Calu3 (cell line): ENCODE data around the gene SEC23IP. TPM values are rescaled to one million over a fixed set of nuclear protein-coding genes. Genes with fewer than 3 reads are reported as not detected.

Experiments
- BruUV-seq: library from RNA; stranded (reverse); fragments of 400-500 nt; replicated peaks from 2 replicates; lab custom pipeline; 2021; lab: Mats Ljungman, UMichigan
- CTCF ChIA-PET: fragments of 300-600 bp; sonication (Branson Sonifier 250); formaldehyde crosslinking; loops from one replicate; lab custom pipeline; 2022; ENCODE audit warnings: antibody characterized with exemption; lab: Charles Lee
- DNase-seq: peaks from one replicate; pipeline ENCODE4 v3.0.0; 2022
- H3K27ac Mint-ChIP-seq: one replicate; pipeline ENCODE4 v1.8.0; 2022; ENCODE audit warnings: mixed read lengths; ENCODE audit not compliant: unreplicated experiment
- H3K27me3 Mint-ChIP-seq: one replicate; pipeline ENCODE4 v1.8.0; 2022; ENCODE audit warnings: mixed read lengths; ENCODE audit not compliant: unreplicated experiment
- H3K36me3 Mint-ChIP-seq: one replicate; pipeline ENCODE4 v1.8.0; 2022; ENCODE audit warnings: mild to moderate bottlenecking, moderate library complexity, mixed read lengths; ENCODE audit not compliant: insufficient read depth, unreplicated experiment
- H3K4me1 Mint-ChIP-seq: one replicate; pipeline ENCODE4 v1.8.0; 2022; ENCODE audit warnings: mild to moderate bottlenecking, low read depth, mixed read lengths; ENCODE audit not compliant: unreplicated experiment
- H3K4me3 Mint-ChIP-seq: one replicate; pipeline ENCODE4 v1.8.0; 2022; ENCODE audit warnings: mild to moderate bottlenecking, low read depth, moderate library complexity, mixed read lengths; ENCODE audit not compliant: unreplicated experiment
- H3K9me3 Mint-ChIP-seq: one replicate; pipeline ENCODE4 v1.8.0; 2022; ENCODE audit warnings: low read depth, mixed read lengths; ENCODE audit not compliant: unreplicated experiment
- intact Hi-C: fragments of 100-400 bp; cut with micrococcal nuclease; formaldehyde crosslinking; loops from one replicate; pipeline ENCODE4 v1.10.0; 2022; ENCODE audit not compliant: unreplicated experiment
- microRNA-seq: library from miRNA; unstranded; fragments of <30 nt; microRNA quantifications from one replicate; pipeline ENCODE4 v1.2.0, GENCODE V29; 2022
- total RNA-seq: library from RNA; stranded (reverse); gene quantifications from 2 replicates; pipeline ENCODE4 v1.2.3, GENCODE V29; 2022
- TF ChIP-seq, protein P1 (sequence below): fragments of 200-600 bp; IDR thresholded peaks from one replicate; pipeline ENCODE4 v1.8.0; 2022; ENCODE audit warnings: antibody characterized with exemption; ENCODE audit not compliant: unreplicated experiment

Gene SEC23IP
- total RNA-seq, 1 experiment from 2014 or later = 42.1 TPM

DNA sequence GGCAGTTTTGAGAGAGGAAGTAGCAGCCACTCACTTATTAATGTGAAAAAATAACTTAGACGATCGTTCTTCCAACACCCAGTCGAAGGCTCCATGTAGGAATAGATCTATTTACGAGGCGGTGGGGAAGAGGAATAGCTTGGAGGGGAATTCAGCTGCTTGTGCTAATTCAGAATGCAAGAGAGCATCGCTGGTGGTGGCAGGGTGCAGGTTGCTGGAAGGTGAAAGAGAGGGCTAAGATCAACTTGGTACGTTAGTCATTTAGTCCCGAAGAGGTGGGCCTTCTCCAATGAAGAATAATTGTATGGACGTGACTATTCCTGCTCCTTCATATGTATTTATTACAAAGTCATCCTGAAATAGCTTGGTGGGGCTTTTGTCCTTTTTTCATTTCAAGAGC is 98.5 kb downstream of the SEC23IP start:
- CTCF ChIA-PET = no interaction called here

GRCh38 chr10:119991816-119992215 is 99.3 kb downstream of the SEC23IP start:
- CTCF ChIA-PET = interaction anchor here (0.6 kb wide), 1 partner anchor 30 kb away, joined by 3 read pairs; no protein-coding TSS in a partner anchor
- no peak overlapping the region for H3K4me3 Mint-ChIP-seq
- H3K9me3 Mint-ChIP-seq = no peaks in the 10 kb centered on the region
- H3K27me3 Mint-ChIP-seq = no peaks in the 10 kb centered on the region
- no peaks in the 10 kb centered on the region for H3K4me1 Mint-ChIP-seq
- intact Hi-C loops = no loop called here
- TF ChIP-seq, protein P1, sequence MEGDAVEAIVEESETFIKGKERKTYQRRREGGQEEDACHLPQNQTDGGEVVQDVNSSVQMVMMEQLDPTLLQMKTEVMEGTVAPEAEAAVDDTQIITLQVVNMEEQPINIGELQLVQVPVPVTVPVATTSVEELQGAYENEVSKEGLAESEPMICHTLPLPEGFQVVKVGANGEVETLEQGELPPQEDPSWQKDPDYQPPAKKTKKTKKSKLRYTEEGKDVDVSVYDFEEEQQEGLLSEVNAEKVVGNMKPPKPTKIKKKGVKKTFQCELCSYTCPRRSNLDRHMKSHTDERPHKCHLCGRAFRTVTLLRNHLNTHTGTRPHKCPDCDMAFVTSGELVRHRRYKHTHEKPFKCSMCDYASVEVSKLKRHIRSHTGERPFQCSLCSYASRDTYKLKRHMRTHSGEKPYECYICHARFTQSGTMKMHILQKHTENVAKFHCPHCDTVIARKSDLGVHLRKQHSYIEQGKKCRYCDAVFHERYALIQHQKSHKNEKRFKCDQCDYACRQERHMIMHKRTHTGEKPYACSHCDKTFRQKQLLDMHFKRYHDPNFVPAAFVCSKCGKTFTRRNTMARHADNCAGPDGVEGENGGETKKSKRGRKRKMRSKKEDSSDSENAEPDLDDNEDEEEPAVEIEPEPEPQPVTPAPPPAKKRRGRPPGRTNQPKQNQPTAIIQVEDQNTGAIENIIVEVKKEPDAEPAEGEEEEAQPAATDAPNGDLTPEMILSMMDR = no peak
- DNase-seq = no peak
- no peak overlapping the region for H3K27ac Mint-ChIP-seq
- no TSS peak for BruUV-seq
- H3K36me3 Mint-ChIP-seq = no peaks in the 10 kb centered on the region

More for the DNA sequence above, 98.5 kb downstream of the SEC23IP start:
- no TSS peak for BruUV-seq
- no peak overlapping the region for H3K4me3 Mint-ChIP-seq
- H3K36me3 Mint-ChIP-seq = no peaks in the 10 kb centered on the region
- TF ChIP-seq, protein P1 = no peak
- H3K9me3 Mint-ChIP-seq = no peaks in the 10 kb centered on the region
- no peaks in the 10 kb centered on the region for H3K27me3 Mint-ChIP-seq
- no peaks in the 10 kb centered on the region for H3K4me1 Mint-ChIP-seq
- no peak for DNase-seq
- intact Hi-C loops = no loop called here
- H3K27ac Mint-ChIP-seq = no peak overlapping the region

Small RNA genes within 50 kb of the gene (microRNA-seq; reads per million reads assigned to microRNA genes)
- gene MIR4682 = 1.1 reads per million

Other genes starting within 250 kb of the SEC23IP start
- gene BAG3, start 241.3 kb upstream of the SEC23IP start, total RNA-seq = 29.6 and 35.2 TPM in 2 replicates
- 6.9 and 7.3 TPM in 2 replicates for gene INPP5F, start 166.7 kb upstream of the SEC23IP start, total RNA-seq
- 38.1 and 40.3 TPM in 2 replicates for gene MCMBP, start 19.9 kb upstream of the SEC23IP start, total RNA-seq